GM19328 (cell line): ENCODE data around the gene ACO1.

ENCODE experiments used
- ATAC-seq: cut with Tn5 transposase; IDR thresholded peaks from one replicate; pipeline ENCODE4 v1.9.1; 2021; ENCODE audit warnings: mild to moderate bottlenecking, moderate library complexity; ENCODE audit not compliant: unreplicated experiment

The ACO1 gene

DNA sequence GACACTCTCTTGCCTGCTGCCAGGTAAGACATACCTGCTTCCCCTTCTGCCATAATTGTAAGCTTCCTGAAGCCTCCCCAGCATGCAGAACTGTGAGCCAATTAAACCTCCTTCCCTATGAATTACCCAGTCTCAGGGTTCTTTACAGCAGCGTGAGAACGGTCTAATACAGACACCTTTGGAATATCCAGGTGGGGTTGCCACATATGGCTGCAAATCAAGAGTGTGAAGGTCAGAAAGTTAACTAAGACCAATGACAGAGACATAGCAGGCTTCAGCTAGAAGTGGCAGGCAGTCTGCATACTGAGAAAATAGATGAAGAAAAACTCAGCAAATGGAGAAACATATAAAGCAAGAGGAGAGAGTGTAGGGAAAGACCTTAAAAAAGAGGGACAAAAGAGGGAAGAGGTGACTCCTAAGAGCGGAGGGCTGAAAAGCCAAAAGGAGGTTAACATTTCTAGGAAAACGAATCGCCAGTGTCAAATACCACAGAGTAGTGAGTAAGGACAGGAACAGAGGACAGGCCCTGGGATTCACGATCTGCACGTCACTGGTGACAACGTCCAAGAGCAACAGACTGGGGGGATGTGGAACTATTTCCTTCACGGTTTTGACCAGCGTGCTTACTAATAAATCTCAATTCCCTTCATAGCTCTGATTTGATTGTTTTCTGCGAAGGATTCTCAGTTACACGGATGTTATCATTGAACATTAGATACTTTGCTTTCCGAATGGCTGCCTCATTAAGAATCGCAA, 1.7 kb upstream of the ACO1 start:
- ATAC-seq: no peak

GRCh38 chr9:32384002-32384363, 460 bp upstream of the ACO1 start:
- ATAC-seq: no peak

GRCh38 chr9:32385152-32385884, 875 bp downstream of the ACO1 start:
- ATAC-seq: no peak

GRCh38 chr9:32385885-32386283, 1.4 kb downstream of the ACO1 start:
- ATAC-seq: no peak

GRCh38 chr9:32387256-32387655, 2.8 kb downstream of the ACO1 start:
- ATAC-seq: no peak

GRCh38 chr9:32389365-32389764, 4.9 kb downstream of the ACO1 start:
- ATAC-seq: no peak

GRCh38 chr9:32393911-32394310, 9.5 kb downstream of the ACO1 start:
- ATAC-seq: no peak

DNA sequence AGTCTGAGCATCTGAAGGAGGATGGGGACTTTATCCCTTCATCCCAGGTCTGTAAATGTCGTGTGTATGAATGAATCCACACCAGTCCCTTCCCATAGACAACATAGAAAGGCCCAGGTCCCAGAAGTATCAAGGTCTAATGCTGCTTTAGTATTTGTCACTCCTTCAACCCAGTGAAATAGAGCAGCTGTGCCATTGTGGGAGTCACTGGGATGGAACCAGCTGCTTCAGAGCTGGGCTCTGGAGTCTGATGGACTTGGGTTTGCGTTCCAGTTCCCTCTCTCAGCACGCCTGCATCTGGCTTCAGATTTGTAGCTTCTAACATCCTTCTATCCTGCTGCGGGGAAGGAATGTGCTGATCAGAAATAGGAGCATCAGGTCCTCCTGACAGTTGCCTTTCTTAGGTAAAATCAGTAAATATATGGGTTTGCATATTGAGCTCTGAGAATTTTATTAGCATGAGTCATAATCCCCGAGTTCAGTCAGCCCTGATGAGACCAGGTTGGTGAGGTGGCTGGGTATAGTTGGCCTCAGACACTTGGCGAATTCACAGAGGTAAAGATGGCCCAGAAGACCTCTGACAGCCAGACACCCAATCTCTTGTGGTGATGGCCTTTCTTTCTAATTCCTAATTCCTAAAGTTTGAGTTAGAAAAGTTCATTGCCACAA, 10.1 kb downstream of the ACO1 start:
- ATAC-seq: no peak

DNA sequence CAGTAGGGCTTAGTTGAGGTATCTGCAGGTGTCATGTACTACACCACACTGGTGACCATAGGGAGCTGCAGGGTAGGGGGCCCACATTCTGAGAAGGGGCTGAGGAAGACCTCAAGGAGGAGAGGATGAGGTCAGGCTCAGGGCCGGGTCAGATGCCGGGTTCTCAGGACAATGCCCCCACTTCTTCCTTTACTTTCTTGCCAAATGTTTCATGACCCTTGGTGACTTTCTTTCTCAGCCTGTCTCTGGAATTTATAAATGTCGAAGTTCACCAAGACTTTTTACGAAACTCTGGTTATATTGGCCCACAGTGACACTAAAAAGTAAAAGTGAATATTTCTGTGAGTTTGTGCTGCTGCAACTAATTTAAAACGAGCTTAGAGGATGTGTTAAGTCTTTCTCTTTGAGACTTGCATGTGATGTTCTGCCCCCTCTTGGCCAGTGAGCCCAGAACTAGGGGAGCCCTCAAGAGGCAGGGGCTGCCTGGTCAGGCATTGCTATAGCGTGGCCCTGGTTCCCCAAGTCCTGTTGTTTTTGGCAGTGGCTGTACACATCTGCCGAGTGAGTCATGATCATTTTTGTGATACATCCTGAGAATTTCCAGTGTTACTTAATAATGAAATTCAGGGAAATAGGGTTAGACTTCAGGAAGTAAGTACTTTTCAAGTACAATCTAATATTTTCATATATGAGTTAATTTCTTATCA, 11.2 kb downstream of the ACO1 start:
- ATAC-seq: no peak

DNA sequence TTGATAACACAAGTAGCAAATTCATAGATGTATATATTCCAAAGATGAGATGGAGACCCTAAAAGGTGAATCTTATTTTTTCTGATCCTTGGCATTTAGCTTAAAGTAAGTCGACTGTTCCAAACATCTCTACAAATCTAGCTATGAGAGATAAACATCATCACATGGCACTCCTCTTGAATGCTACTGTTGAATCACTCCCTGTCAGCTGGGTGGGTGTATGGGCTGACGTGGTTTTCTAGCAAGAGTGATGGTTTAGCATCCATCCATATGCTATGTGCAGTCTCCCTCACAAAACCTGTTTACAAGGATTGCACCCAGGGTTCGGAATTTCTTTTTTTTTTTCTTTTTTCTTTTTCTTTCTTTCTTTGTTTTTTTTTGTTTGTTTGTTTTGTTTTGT, 13.8 kb downstream of the ACO1 start:
- no peak for ATAC-seq

DNA sequence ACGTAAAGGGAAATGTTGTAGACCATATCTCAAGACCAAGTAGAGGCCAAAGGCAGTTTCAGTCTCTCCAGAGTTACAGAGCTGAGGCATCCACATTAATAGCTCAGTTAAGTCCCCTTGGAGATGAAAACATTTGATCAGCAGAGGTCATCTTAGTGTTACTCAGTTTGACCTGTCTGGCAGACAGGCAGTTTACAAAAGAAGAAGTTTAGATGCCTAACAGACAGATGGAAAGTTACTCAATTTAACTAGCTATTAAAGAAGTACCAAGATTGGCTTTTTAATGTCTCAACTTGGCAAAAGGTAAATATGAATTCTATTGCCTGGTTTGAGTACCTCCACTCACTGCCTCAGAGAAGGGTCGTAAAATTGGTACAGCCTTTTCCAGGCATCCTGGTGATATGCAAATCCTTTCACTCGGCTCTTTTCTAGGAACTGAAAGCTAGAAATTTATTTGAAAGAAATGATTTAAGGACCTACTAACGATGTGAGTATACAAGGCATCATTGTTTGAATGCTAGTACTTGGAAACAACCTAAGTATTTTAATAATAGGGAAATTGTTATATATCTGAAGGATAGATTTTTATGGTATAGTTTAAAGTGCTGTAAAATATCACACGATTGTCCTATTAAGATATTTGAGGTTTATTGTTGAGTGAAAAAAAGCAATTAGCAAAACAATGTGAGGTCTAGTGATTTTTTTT, 14.8 kb downstream of the ACO1 start:
- ATAC-seq: no peak

DNA sequence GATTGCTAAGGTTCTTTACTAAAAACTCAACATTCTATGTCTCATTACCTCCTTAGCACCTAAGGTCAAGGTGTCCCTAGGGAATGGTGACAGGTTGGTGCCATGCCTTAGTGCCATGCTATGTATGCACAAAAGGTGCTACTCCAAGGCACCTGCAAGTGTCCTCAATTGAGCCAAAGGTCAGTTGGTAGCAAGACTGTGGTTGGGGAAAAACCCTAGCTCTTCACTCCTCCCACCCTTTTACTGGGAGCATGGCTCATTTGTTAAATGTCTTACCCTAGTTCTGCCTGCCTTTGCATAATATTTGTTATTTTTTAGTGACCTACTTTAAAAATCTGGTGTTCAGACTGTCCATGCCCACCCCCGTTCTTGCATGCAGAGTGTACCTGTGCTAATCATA, 17.0 kb downstream of the ACO1 start:
- no peak for ATAC-seq

GRCh38 chr9:32403567-32404260, 19.3 kb downstream of the ACO1 start:
- ATAC-seq: no peak

DNA sequence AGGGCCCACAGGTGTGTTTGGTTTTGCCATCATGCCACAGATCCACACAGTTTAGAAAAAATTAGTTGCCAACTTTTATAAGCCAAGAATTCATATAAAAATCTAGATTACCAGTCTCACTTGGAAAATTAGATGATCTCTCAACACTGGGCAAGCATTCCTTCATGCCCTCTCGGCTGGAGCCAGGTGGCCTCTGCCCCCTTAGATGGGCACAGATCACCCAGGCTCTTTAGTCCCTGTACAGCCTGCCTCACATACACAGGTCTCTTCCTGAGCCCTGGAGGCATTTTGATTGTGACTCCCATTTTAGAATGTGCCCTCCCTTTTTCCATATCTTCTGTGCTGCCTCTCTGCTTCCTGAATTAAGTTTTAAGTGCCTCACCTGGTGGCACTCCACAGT, 20.0 kb downstream of the ACO1 start:
- no peak for ATAC-seq

- ATAC-seq: no peak
Measured at GRCh38 chr9:32404856-32405255, 20.4 kb downstream of the ACO1 start.

GRCh38 chr9:32405506-32405905, 21.1 kb downstream of the ACO1 start:
- ATAC-seq: no peak

DNA sequence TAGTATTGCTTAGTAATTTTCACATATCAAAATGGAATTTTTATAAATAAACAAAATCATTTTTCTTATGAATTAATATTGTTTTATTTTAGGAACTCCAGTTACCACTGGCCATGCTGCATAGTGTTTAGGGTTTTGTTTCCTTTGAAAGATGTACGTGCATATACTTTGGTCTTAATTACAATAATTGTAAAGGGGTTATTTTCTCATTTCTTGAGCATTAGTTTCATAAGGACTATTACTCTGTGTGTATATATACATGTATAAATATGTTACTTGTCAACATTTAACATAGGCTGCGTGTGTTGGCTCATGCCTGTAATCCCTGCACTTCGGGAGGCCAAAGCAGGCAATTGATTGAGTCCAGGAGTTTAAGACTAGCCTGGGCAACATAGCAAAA, 21.6 kb downstream of the ACO1 start:
- no peak for ATAC-seq

DNA sequence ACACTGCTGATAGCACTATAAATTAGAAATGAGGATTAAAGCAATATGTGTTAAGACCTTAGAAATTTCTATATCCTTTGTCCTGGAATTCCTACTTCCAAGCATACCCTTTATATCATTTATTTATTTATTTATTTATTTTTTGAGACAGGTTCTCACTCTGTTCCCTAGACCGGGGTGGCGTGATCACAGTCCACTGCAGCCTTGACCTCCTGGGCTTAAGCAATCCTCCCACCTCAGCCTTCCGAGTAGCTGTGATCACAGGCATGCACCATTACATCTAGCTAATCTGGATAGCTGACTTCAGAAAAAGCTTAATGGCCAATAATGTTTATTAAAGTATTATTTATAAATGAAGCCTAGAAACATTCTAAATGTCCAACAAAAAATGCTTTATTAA, 27.3 kb downstream of the ACO1 start:
- ATAC-seq: no peak

DNA sequence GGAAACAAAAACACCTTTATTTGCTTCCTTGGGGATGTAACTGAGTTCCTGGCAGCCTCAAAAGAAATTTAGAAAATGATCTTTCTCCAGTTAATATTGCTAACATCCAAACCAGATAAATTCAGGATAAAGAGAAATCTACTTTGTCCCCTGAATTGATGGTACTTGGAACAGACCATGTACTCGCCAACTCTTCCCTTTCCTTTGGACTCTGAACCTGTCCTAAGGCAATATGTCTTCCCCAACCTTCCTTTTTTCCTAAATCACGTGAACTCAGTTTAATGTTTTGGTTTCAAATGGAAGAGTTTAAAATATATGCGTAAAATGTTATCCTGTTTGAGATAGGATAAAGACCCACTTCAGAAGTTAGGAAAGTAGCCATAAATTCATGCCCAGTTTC, 28.0 kb downstream of the ACO1 start:
- ATAC-seq: no peak

GRCh38 chr9:32413424-32413823, 29.0 kb downstream of the ACO1 start:
- no peak for ATAC-seq
